Measurements from ENCODE around the gene ADORA2A. TPM values are rescaled to one million over a fixed set of nuclear protein-coding genes. Genes with fewer than 3 reads are reported as not detected.

The ADORA2A gene
- total and polyA plus RNA-seq, 10 of the 15 experiments (the other 5 are each of a cell fraction or from before 2014, with no cell fraction given), result 0.69 to 31.2 (median 18.3) TPM

- TF ChIP-seq NKRF (conservative IDR thresholded peaks at IDR 0.05), result no peak
- no peak for TF ChIP-seq KDM1A (IDR thresholded peaks at IDR 0.05; ENCODE audit: borderline replicate concordance)
- no peak for TF ChIP-seq ZBED1 (IDR thresholded peaks at IDR 0.05; ENCODE audit: borderline replicate concordance)
- no peak for TF ChIP-seq RBBP5 (conservative IDR thresholded peaks at IDR 0.05)
Observed at GRCh38 chr22:24440718-24441405, 13.5 kb downstream of the ADORA2A start (continued).

- SMC1A ChIA-PET (ENCODE audit: uncharacterized antibody, unreplicated experiment), result interaction anchor here (1.1 kb wide), 1 partner anchor 162 kb away, joined by 3 read pairs; no protein-coding TSS in a partner anchor
- Histone ChIP-seq H4K20me1 (ENCODE audit: control insufficient read depth, insufficient read depth) (no peaks in the 10 kb centered on the region; the same call in 1 of the 2 replicates), H3K9me3 (replicated peaks; ENCODE audit: control insufficient read depth, insufficient read depth, low read length) (no peaks in the 10 kb centered on the region), H3K4me3 (no peak overlapping the region), H3K4me1 (ENCODE audit: control insufficient read depth, insufficient read depth, low read length) (peaks cover 22% of the 10 kb centered on the region), H3K9ac (ENCODE audit: control insufficient read depth, insufficient read depth, low read length) (no peak overlapping the region), H3K27ac (ENCODE audit: control insufficient read depth, insufficient read depth) (no peak overlapping the region), H3K36me3 (ENCODE audit: control insufficient read depth in 2 of 2, insufficient read depth in 2 of 2, low read length in 1 of 2) (peaks cover 15 to 22% of the 10 kb centered on the region in 2 experiments), H2AFZ (ENCODE audit: control insufficient read depth, low read depth, low read length) (no peak overlapping the region), H3K4me2 (ENCODE audit: control insufficient read depth, insufficient read depth) (no peak overlapping the region), H3K27me3 (replicated peaks in 1 of 2; ENCODE audit: control insufficient read depth in 2 of 2, insufficient read depth in 2 of 2, low read length in 1 of 2) (no peaks in the 10 kb centered on the region), H3K79me2 (ENCODE audit: control insufficient read depth, insufficient read depth, low read length) (peaks cover 7% of the 10 kb centered on the region)
- intact Hi-C loops (cut with micrococcal nuclease; ENCODE audit: unreplicated experiment) (no loop called here), in situ Hi-C loops (cut with MboI) (no loop called here)
- POLR2A ChIA-PET, result interaction anchor here (1.2 kb wide), 1 partner anchor 61 kb away, joined by 4 read pairs; no protein-coding TSS in a partner anchor
- no peak for ATAC-seq
- CTCF ChIA-PET, result interaction anchor here (0.6 to 1.1 kb wide), 4 partner anchors 9 to 1118 kb away, joined by 3 to 5 read pairs (median 3); no protein-coding TSS in a partner anchor
- no TSS peak for BruUV-seq (replicated peaks)
- 87% methylated on average over 8 of the region's 8 CpGs for WGBS (ENCODE audit: insufficient coverage, insufficient replicate concordance, low lambda C conversion rate, missing lambda C conversion rate)
- TF ChIP-seq IKZF1 (conservative IDR thresholded peaks at IDR 0.05) (no peak), BRCA1 (IDR thresholded peaks at IDR 0.05; ENCODE audit: low read depth, low read length) (no peak), HDAC2 (IDR thresholded peaks at IDR 0.05) (no peak), TARDBP (IDR thresholded peaks at IDR 0.05; ENCODE audit: borderline replicate concordance) (no peak), REST (IDR thresholded peaks at IDR 0.05; ENCODE audit: low read depth, low read length) (no peak), GATAD2B (conservative IDR thresholded peaks at IDR 0.05; ENCODE audit: low read depth) (no peak), POLR2AphosphoS5 (IDR thresholded peaks at IDR 0.05; ENCODE audit: low read length) (no peak)
- DNase-seq (ENCODE audit: low read depth, low spot score), result no peak
- FAIRE-seq, result no peak
- RAD21 ChIA-PET (ENCODE audit: unreplicated experiment), result interaction anchor here (1.5 kb wide), 1 partner anchor 61 kb away, joined by 3 read pairs; no protein-coding TSS in a partner anchor
Observed at GRCh38 chr22:24441406-24442351, 14.3 kb downstream of the ADORA2A start.
